MCF 10A (cell line): ENCODE results near the gene SYT17. TPM values are rescaled to one million over a fixed set of nuclear protein-coding genes. Genes with fewer than 3 reads are reported as not detected.

ENCODE experiments used
- BruUV-seq: library from RNA; stranded (reverse); fragments of 400-500 nt; replicated peaks from 2 replicates; lab custom pipeline; 2021; lab: Mats Ljungman, UMichigan
- CTCF ChIA-PET: fragments of 300-600 bp; sonication (Branson Sonifier 250); formaldehyde crosslinking; extraction: SDS; loops from one replicate; lab custom pipeline; 2021; ENCODE audit warnings: antibody characterized with exemption, inconsistent platforms; lab: Yijun Ruan, JAX
- POLR2A ChIA-PET: fragments of 300-600, 350-650 bp; sonication (Branson Sonifier 250); formaldehyde crosslinking; extraction: SDS; loops from one replicate; lab custom pipeline; 2020; ENCODE audit warnings: antibody characterized with exemption, inconsistent platforms; lab: Yijun Ruan, JAX
- DNase-seq: peaks from one replicate; pipeline ENCODE4 v3.0.0-alpha.2; 2018; ENCODE audit not compliant: unreplicated experiment
- H3K27ac Mint-ChIP-seq: one replicate; pipeline ENCODE4 v1.8.0; 2022; ENCODE audit warnings: mild to moderate bottlenecking, low read depth, mixed read lengths; ENCODE audit not compliant: unreplicated experiment
- H3K27me3 Mint-ChIP-seq: one replicate; pipeline ENCODE4 v1.8.0; 2022; ENCODE audit warnings: mixed read lengths; ENCODE audit not compliant: insufficient read depth, unreplicated experiment
- H3K36me3 Mint-ChIP-seq: one replicate; pipeline ENCODE4 v1.8.0; 2022; ENCODE audit warnings: mild to moderate bottlenecking, moderate library complexity, mixed read lengths; ENCODE audit not compliant: insufficient read depth, unreplicated experiment
- H3K4me1 Mint-ChIP-seq: one replicate; pipeline ENCODE4 v1.8.0; 2022; ENCODE audit warnings: mixed read lengths; ENCODE audit not compliant: insufficient read depth, unreplicated experiment
- H3K4me3 Mint-ChIP-seq: one replicate; pipeline ENCODE4 v1.8.0; 2022; ENCODE audit warnings: mild to moderate bottlenecking, moderate library complexity, mixed read lengths; ENCODE audit not compliant: unreplicated experiment
- H3K9me3 Mint-ChIP-seq: one replicate; pipeline ENCODE4 v1.8.0; 2022; ENCODE audit warnings: mixed read lengths; ENCODE audit not compliant: unreplicated experiment
- intact Hi-C: fragments of 100-400 bp; cut with micrococcal nuclease; formaldehyde crosslinking; loops from 2 replicates; pipeline ENCODE4 v1.14.1; 2022
- total RNA-seq: library from RNA; stranded (reverse); gene quantifications from 2 replicates; pipeline ENCODE4 v1.2.3, GENCODE V29; 2022
- TF ChIP-seq, protein P1 (sequence below): fragments of 200-600 bp; IDR thresholded peaks from one replicate; pipeline ENCODE4 v1.8.0; 2022; ENCODE audit warnings: antibody characterized with exemption, mild to moderate bottlenecking; ENCODE audit not compliant: unreplicated experiment

SYT17 gene
- total RNA-seq, 1 experiment from 2014 or later = not detected

GRCh38 chr16:19172098-19172780, 4.2 kb downstream of the SYT17 start:
- H3K36me3 Mint-ChIP-seq = no peaks in the 10 kb centered on the region
- BruUV-seq = no TSS peak
- POLR2A ChIA-PET = interaction anchor here (0.5 to 1.2 kb wide), 2 partner anchors 34 to 57 kb away, joined by 3 read pairs; no protein-coding TSS in a partner anchor

DNA sequence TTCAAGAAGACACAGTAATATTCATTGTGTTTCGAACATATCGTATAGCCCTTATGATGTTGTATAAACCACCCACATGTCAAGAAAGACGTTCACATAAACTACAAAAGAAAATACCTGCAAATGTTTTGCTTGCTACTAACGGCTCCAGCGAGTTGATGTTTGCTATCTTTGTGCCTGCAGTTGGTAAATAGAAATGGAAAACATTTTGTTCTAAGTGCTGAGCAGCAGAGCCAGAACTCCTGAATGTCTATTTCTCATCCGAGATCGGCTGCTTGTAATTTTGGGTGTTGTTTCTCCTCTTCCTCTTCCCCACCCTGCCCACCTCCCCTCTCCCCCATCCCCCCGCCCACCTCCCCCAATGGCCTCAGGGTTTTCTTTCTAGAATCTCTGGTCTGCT, 5.0 kb downstream of the SYT17 start:
- no peaks in the 10 kb centered on the region for H3K4me1 Mint-ChIP-seq
- TF ChIP-seq, protein P1, sequence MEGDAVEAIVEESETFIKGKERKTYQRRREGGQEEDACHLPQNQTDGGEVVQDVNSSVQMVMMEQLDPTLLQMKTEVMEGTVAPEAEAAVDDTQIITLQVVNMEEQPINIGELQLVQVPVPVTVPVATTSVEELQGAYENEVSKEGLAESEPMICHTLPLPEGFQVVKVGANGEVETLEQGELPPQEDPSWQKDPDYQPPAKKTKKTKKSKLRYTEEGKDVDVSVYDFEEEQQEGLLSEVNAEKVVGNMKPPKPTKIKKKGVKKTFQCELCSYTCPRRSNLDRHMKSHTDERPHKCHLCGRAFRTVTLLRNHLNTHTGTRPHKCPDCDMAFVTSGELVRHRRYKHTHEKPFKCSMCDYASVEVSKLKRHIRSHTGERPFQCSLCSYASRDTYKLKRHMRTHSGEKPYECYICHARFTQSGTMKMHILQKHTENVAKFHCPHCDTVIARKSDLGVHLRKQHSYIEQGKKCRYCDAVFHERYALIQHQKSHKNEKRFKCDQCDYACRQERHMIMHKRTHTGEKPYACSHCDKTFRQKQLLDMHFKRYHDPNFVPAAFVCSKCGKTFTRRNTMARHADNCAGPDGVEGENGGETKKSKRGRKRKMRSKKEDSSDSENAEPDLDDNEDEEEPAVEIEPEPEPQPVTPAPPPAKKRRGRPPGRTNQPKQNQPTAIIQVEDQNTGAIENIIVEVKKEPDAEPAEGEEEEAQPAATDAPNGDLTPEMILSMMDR = no peak
- POLR2A ChIA-PET = no interaction called here
- H3K27me3 Mint-ChIP-seq = peaks cover 30% of the 10 kb centered on the region
- CTCF ChIA-PET = interaction anchor here (0.7 kb wide), 1 partner anchor 202 kb away, joined by 4 read pairs; no protein-coding TSS in a partner anchor
- no TSS peak for BruUV-seq
- H3K27ac Mint-ChIP-seq = no peak overlapping the region
- intact Hi-C loops = no loop called here
- no peak overlapping the region for H3K4me3 Mint-ChIP-seq
- no peaks in the 10 kb centered on the region for H3K36me3 Mint-ChIP-seq
- H3K9me3 Mint-ChIP-seq = no peaks in the 10 kb centered on the region
- no peak for DNase-seq

More at GRCh38 chr16:19172098-19172780, 4.2 kb downstream of the SYT17 start:
- H3K4me1 Mint-ChIP-seq = no peaks in the 10 kb centered on the region
- peaks cover 30% of the 10 kb centered on the region for H3K27me3 Mint-ChIP-seq
- TF ChIP-seq, protein P1 = no peak
- intact Hi-C loops = no loop called here
- no peaks in the 10 kb centered on the region for H3K9me3 Mint-ChIP-seq
- no peak overlapping the region for H3K4me3 Mint-ChIP-seq
- CTCF ChIA-PET = interaction anchor here (0.6 to 1.0 kb wide), 2 partner anchors 11 to 130 kb away, joined by 3 read pairs; no protein-coding TSS in a partner anchor
- H3K27ac Mint-ChIP-seq = no peak overlapping the region
- no peak for DNase-seq

DNA sequence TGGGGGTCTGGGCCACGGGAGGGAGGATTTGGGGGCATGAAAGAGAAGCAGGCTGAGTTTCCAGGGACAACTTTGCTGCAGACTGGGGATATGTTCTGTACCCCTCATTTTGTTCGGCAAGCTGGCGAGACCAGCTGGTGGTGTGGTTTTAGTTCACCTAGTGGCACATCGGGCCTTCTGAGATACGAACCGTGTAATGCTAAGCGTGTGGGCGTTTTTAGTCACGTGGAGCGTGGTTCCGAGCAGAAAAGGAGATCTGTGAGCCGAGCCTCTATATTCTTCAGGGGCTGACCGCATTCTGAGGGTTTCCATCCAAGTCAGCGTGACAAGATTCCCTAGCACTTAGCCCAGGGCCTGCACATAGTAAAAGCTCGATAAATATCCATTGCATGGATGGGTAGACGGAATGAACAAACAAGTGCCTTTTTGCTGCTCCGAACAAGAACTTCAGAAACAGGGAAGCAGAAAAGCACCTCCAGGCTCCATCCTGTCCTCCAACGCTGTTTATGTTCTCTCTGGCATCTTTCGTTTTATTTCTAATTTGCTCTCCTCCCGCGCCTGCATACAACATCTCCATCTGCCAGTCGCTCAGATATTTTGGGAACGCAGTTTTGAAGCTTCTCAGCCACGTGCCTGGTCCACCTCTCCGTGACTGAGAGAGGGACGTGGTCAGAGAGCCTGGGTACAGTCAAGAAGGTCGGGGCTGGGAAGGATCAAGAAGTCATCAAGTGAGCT, 5.8 kb downstream of the SYT17 start:
- peaks cover 30% of the 10 kb centered on the region for H3K27me3 Mint-ChIP-seq
- TF ChIP-seq, protein P1 = no peak
- DNase-seq = no peak
- BruUV-seq = no TSS peak
- no peaks in the 10 kb centered on the region for H3K36me3 Mint-ChIP-seq
- H3K9me3 Mint-ChIP-seq = no peaks in the 10 kb centered on the region
- intact Hi-C loops = no loop called here
- H3K4me3 Mint-ChIP-seq = no peak overlapping the region
- ChIA-PET POLR2A (interaction anchor here (0.6 to 0.8 kb wide), 3 partner anchors 75 to 351 kb away, joined by 3 to 5 read pairs (median 3); no protein-coding TSS in a partner anchor), CTCF (interaction anchor here (0.7 to 1.2 kb wide), 3 partner anchors 88 to 202 kb away, joined by 3 to 4 read pairs (median 4); no protein-coding TSS in a partner anchor)
- H3K4me1 Mint-ChIP-seq = no peaks in the 10 kb centered on the region
- H3K27ac Mint-ChIP-seq = no peak overlapping the region

GRCh38 chr16:19174478-19174877, 6.4 kb downstream of the SYT17 start:
- Mint-ChIP-seq H3K9me3 (no peaks in the 10 kb centered on the region), H3K36me3 (no peaks in the 10 kb centered on the region), H3K4me3 (no peak overlapping the region), H3K27me3 (peaks cover 25% of the 10 kb centered on the region), H3K4me1 (no peaks in the 10 kb centered on the region), H3K27ac (no peak overlapping the region)
- intact Hi-C loops = no loop called here
- ChIA-PET POLR2A (interaction anchor here (0.6 to 0.8 kb wide), 2 partner anchors 67 to 350 kb away, joined by 3 read pairs; no protein-coding TSS in a partner anchor), CTCF (interaction anchor here (1.2 kb wide), 1 partner anchor 201 kb away, joined by 3 read pairs; no protein-coding TSS in a partner anchor)
- TF ChIP-seq, protein P1 = no peak
- DNase-seq = no peak
- BruUV-seq = no TSS peak
